Thyroid gland (tissue), 4 donors: ENCODE results near the gene NMRAL1.

Source experiments
- POLR2A ChIP-seq, 2 donors: fragments of 450-650 bp; IDR thresholded peaks; one replicate each; pipeline ENCODE4 v1.6.1; 2017; ENCODE audit warnings: antibody characterized with exemption in 2 of 2, mild to moderate bottlenecking in 2 of 2, moderate library complexity in 1 of 2
- TF ChIP-seq, protein P1 (sequence below), 6 experiments: fragments of 200-600 bp in 3 of 6; fragments of 450-650 bp in 3 of 6; sonication (generic) in 3 of 6; IDR thresholded peaks; one replicate each; pipeline ENCODE4 v1.5.1; 2016 to 2019; ENCODE audit warnings: antibody characterized with exemption in 6 of 6, mild to moderate bottlenecking in 2 of 6, inconsistent platforms in 1 of 6, moderate library complexity in 1 of 6

DNA sequence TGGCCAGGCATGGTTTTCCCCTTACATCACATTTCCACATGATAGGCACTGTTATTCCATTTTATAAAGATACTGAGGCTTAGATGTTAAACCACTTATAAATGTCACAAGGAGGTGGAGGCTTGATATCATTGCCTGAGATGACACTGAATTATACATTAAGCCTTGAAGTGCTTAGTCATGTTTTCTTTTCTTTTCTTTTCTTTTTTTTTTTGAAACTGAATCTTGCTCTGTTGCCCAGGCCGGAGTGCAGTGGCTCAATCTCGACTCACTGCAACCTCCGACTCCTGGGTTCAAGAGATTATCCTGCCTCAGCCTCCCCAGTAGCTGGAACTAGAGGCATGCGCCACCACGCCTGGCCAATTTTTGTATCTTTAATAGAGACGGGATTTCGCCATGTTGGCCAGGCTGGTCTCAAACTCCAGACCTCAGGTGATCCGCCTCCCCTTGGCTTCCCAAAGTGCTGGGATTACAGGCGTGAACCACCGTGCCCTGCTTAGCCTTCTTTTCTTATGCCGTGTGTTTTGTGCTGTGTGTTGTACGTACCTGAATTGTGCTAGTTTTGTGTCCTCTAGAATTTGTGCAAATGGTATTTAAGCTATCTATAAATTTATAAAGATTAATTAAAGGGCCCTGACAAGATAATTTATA lies 47.6 kb downstream of the NMRAL1 start:
- no peak for TF ChIP-seq POLR2A (IDR thresholded peaks at IDR 0.05)
- TF ChIP-seq, protein P1, sequence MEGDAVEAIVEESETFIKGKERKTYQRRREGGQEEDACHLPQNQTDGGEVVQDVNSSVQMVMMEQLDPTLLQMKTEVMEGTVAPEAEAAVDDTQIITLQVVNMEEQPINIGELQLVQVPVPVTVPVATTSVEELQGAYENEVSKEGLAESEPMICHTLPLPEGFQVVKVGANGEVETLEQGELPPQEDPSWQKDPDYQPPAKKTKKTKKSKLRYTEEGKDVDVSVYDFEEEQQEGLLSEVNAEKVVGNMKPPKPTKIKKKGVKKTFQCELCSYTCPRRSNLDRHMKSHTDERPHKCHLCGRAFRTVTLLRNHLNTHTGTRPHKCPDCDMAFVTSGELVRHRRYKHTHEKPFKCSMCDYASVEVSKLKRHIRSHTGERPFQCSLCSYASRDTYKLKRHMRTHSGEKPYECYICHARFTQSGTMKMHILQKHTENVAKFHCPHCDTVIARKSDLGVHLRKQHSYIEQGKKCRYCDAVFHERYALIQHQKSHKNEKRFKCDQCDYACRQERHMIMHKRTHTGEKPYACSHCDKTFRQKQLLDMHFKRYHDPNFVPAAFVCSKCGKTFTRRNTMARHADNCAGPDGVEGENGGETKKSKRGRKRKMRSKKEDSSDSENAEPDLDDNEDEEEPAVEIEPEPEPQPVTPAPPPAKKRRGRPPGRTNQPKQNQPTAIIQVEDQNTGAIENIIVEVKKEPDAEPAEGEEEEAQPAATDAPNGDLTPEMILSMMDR (IDR thresholded peaks at IDR 0.05) = no peak
